Liver (tissue), 9 donors: ENCODE results near the gene GOT2. TPM values are rescaled to one million over a fixed set of nuclear protein-coding genes. Genes with fewer than 3 reads are reported as not detected.

Source experiments
- DNase-seq: peaks from one replicate; pipeline ENCODE4 v3.0.0-alpha.2; 2017; ENCODE audit warnings: low spot score
- H3K27ac ChIP-seq, 2 donors: one replicate each; pipeline ENCODE4 v1.7.0; 2013; ENCODE audit warnings: inconsistent platforms in 2 of 2, low read length in 2 of 2, control low read depth in 1 of 2, low read depth in 1 of 2, mild to moderate bottlenecking in 1 of 2
- H3K27me3 ChIP-seq, 4 donors: one replicate each; pipeline versions ENCODE4 v1.6.1 to v1.7.0; 2013; ENCODE audit warnings: low read length in 3 of 4, inconsistent platforms in 1 of 4, mild to moderate bottlenecking in 1 of 4, moderate library complexity in 1 of 4; ENCODE audit not compliant: control insufficient read depth in 4 of 4, insufficient read depth in 4 of 4
- H3K36me3 ChIP-seq, 4 donors: one replicate each; pipeline versions ENCODE4 v1.6.1 to v1.7.0; 2013; ENCODE audit warnings: low read length in 3 of 4, mild to moderate bottlenecking in 3 of 4, low read depth in 1 of 4, moderate library complexity in 1 of 4; ENCODE audit not compliant: control insufficient read depth in 4 of 4, insufficient read depth in 3 of 4
- H3K4me1 ChIP-seq, 4 donors: one replicate each; pipeline versions ENCODE4 v1.6.1 to v1.7.0; 2013; ENCODE audit warnings: low read length in 3 of 4, mild to moderate bottlenecking in 3 of 4, moderate library complexity in 1 of 4; ENCODE audit not compliant: control insufficient read depth in 4 of 4, insufficient read depth in 4 of 4
- H3K4me3 ChIP-seq, 3 donors: one replicate each; pipeline versions ENCODE4 v1.6.1 to v1.7.0; 2013; ENCODE audit warnings: low read length in 3 of 3, control low read depth in 1 of 3, low read depth in 1 of 3, mild to moderate bottlenecking in 1 of 3
- H3K9ac ChIP-seq, 2 donors: one replicate each; pipeline ENCODE4 v1.7.0; 2013; ENCODE audit warnings: low read length in 2 of 2, mild to moderate bottlenecking in 2 of 2, moderate library complexity in 2 of 2, control low read depth in 1 of 2, low read depth in 1 of 2
- H3K9me3 ChIP-seq, 4 donors: one replicate each; pipeline versions ENCODE4 v1.6.1 to v1.7.0; 2013; ENCODE audit warnings: low read length in 3 of 4; ENCODE audit not compliant: control insufficient read depth in 4 of 4
- EGR1 ChIP-seq, 2 donors: IDR thresholded peaks; 2 replicates each; pipeline ENCODE4 v1.6.1; 2016 to 2018; ENCODE audit warnings: antibody characterized with exemption in 2 of 2, low read depth in 2 of 2
- FOXA1 ChIP-seq: IDR thresholded peaks from 2 replicates; pipeline ENCODE4 v1.6.1; 2016; ENCODE audit warnings: antibody characterized with exemption
- FOXA2 ChIP-seq: IDR thresholded peaks from 2 replicates; pipeline ENCODE4 v1.6.1; 2016; ENCODE audit warnings: antibody characterized with exemption
- GABPA ChIP-seq, 2 donors: IDR thresholded peaks in 1 of 2; conservative IDR thresholded peaks in 1 of 2; 2 replicates each; pipeline ENCODE4 v1.6.1; 2016; ENCODE audit warnings: antibody characterized with exemption in 2 of 2, mild to moderate bottlenecking in 1 of 2, moderate library complexity in 1 of 2
- HNF4A ChIP-seq, 2 donors: conservative IDR thresholded peaks; 2 replicates each; pipeline ENCODE4 v1.6.1; 2016; ENCODE audit warnings: antibody characterized with exemption in 2 of 2, mild to moderate bottlenecking in 2 of 2
- JUND ChIP-seq, 2 donors: IDR thresholded peaks; 2 replicates each; pipeline ENCODE4 v1.6.1; 2016; ENCODE audit warnings: antibody characterized with exemption in 2 of 2
- NR2F2 ChIP-seq: IDR thresholded peaks from 2 replicates; pipeline ENCODE4 v1.6.1; 2016; ENCODE audit warnings: antibody characterized with exemption
- RXRA ChIP-seq, 2 donors: IDR thresholded peaks; 2 replicates each; pipeline ENCODE4 v1.6.1; 2017 to 2018; ENCODE audit warnings: antibody characterized with exemption in 2 of 2, mild to moderate bottlenecking in 1 of 2
- YY1 ChIP-seq: IDR thresholded peaks from 2 replicates; pipeline ENCODE4 v1.6.1; 2016; ENCODE audit warnings: antibody characterized with exemption, mild to moderate bottlenecking
- WGBS: extraction: QIAGEN DNeasy Blood & Tissue Kit; methylation state at CpG from one replicate; pipeline ENCODE4 v1.1.7; 2013; 5-methylcytosine and 5-hydroxymethylcytosine counted together
- polyA plus RNA-seq, 2 donors: library from polyadenylated mRNA; stranded (reverse) in 1 of 2; unstranded in 1 of 2; fragments of 200-250 nt in 1 of 2; fragments of >200 nt in 1 of 2; fragmentation: Nextera tagmentation in 1 of 2; extraction: Ambion mirVana in 1 of 2; gene quantifications; one replicate each; pipeline versions ENCODE4 v1.2.1 to v1.2.3, GENCODE V29; 2013 to 2015
- total RNA-seq, 2 donors: library from RNA; depleted of rRNA; stranded (reverse); fragments of >200 nt; gene quantifications; one replicate each; pipeline ENCODE4 v1.2.3, GENCODE V29; 2014
- TF ChIP-seq, protein P1 (sequence below): IDR thresholded peaks from 2 replicates; pipeline ENCODE4 v1.6.1; 2016; ENCODE audit warnings: antibody characterized with exemption
- TF ChIP-seq, protein P2 (sequence below): fragments of 150-350 bp; IDR thresholded peaks from 2 replicates; pipeline ENCODE4 v1.5.1; 2017; ENCODE audit warnings: improper control_type of control experiment, low read depth, low read length; ENCODE audit not compliant: missing input control
- TF ChIP-seq, protein P3 (sequence below): IDR thresholded peaks from 2 replicates; pipeline ENCODE4 v1.6.1; 2016; ENCODE audit warnings: antibody characterized with exemption
- TF ChIP-seq, protein P4 (sequence below): IDR thresholded peaks from 2 replicates; pipeline ENCODE4 v1.6.1; 2016; ENCODE audit warnings: antibody characterized with exemption, mild to moderate bottlenecking
- TF ChIP-seq, protein P5 (sequence below): IDR thresholded peaks from 2 replicates; pipeline ENCODE4 v1.6.1; 2016; ENCODE audit warnings: antibody characterized with exemption
- donor health status: healthy.
- donor health status: healthy.
- donor health status: healthy.
- donor health status: healthy.
- donor health status: healthy.

The GOT2 gene
- total and polyA plus RNA-seq, 4 donors: 80.2 to 216 (median 136) TPM

DNA sequence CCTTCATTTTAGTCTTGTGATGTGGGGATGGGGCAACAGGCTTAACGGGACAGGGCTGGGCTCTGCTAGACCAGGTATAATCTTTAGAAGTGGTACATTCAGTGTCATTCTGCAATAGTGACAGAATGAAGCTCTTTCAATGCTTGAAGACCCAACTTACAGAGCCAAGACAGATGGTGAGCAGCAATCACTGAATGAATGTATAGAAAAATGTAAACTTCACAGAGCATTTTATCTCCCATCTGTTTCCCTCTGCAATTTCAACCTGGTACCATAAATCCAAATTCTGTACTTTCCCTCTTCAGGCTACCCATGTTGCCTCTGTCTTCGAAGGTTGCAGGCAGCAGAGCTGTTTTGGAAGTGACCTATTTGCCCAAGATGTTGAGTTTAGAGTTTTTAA, 33.5 kb upstream of the GOT2 start:
- H3K9me3 ChIP-seq: no peaks in the 10 kb centered on the region
- H3K27me3 ChIP-seq: no peaks in the 10 kb centered on the region
- H3K27ac ChIP-seq: no peak overlapping the region
- no peak overlapping the region for H3K4me3 ChIP-seq
- no peaks in the 10 kb centered on the region for H3K36me3 ChIP-seq
- DNase-seq: no peak
- H3K4me1 ChIP-seq: no peaks in the 10 kb centered on the region
- WGBS: 89% methylated on average over 2 of the region's 2 CpGs
- no peak overlapping the region for H3K9ac ChIP-seq
- TF ChIP-seq GABPA (IDR thresholded peaks at IDR 0.05 in 1 of 2, conservative IDR thresholded peaks at IDR 0.05 in 1 of 2) (no peak), EGR1 (IDR thresholded peaks at IDR 0.05; ENCODE audit: low read depth in 2 of 2) (no peak), FOXA1 (no peak), HNF4A (conservative IDR thresholded peaks at IDR 0.05) (no peak), FOXA2 (no peak), NR2F2 (no peak), RXRA (IDR thresholded peaks at IDR 0.05) (no peak), JUND (IDR thresholded peaks at IDR 0.05) (no peak)
- TF ChIP-seq, protein P1, sequence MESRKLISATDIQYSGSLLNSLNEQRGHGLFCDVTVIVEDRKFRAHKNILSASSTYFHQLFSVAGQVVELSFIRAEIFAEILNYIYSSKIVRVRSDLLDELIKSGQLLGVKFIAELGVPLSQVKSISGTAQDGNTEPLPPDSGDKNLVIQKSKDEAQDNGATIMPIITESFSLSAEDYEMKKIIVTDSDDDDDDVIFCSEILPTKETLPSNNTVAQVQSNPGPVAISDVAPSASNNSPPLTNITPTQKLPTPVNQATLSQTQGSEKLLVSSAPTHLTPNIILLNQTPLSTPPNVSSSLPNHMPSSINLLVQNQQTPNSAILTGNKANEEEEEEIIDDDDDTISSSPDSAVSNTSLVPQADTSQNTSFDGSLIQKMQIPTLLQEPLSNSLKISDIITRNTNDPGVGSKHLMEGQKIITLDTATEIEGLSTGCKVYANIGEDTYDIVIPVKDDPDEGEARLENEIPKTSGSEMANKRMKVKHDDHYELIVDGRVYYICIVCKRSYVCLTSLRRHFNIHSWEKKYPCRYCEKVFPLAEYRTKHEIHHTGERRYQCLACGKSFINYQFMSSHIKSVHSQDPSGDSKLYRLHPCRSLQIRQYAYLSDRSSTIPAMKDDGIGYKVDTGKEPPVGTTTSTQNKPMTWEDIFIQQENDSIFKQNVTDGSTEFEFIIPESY: no peak
- TF ChIP-seq, protein P2, sequence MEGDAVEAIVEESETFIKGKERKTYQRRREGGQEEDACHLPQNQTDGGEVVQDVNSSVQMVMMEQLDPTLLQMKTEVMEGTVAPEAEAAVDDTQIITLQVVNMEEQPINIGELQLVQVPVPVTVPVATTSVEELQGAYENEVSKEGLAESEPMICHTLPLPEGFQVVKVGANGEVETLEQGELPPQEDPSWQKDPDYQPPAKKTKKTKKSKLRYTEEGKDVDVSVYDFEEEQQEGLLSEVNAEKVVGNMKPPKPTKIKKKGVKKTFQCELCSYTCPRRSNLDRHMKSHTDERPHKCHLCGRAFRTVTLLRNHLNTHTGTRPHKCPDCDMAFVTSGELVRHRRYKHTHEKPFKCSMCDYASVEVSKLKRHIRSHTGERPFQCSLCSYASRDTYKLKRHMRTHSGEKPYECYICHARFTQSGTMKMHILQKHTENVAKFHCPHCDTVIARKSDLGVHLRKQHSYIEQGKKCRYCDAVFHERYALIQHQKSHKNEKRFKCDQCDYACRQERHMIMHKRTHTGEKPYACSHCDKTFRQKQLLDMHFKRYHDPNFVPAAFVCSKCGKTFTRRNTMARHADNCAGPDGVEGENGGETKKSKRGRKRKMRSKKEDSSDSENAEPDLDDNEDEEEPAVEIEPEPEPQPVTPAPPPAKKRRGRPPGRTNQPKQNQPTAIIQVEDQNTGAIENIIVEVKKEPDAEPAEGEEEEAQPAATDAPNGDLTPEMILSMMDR: no peak
- TF ChIP-seq, protein P3, sequence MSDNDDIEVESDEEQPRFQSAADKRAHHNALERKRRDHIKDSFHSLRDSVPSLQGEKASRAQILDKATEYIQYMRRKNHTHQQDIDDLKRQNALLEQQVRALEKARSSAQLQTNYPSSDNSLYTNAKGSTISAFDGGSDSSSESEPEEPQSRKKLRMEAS: no peak
- TF ChIP-seq, protein P4, sequence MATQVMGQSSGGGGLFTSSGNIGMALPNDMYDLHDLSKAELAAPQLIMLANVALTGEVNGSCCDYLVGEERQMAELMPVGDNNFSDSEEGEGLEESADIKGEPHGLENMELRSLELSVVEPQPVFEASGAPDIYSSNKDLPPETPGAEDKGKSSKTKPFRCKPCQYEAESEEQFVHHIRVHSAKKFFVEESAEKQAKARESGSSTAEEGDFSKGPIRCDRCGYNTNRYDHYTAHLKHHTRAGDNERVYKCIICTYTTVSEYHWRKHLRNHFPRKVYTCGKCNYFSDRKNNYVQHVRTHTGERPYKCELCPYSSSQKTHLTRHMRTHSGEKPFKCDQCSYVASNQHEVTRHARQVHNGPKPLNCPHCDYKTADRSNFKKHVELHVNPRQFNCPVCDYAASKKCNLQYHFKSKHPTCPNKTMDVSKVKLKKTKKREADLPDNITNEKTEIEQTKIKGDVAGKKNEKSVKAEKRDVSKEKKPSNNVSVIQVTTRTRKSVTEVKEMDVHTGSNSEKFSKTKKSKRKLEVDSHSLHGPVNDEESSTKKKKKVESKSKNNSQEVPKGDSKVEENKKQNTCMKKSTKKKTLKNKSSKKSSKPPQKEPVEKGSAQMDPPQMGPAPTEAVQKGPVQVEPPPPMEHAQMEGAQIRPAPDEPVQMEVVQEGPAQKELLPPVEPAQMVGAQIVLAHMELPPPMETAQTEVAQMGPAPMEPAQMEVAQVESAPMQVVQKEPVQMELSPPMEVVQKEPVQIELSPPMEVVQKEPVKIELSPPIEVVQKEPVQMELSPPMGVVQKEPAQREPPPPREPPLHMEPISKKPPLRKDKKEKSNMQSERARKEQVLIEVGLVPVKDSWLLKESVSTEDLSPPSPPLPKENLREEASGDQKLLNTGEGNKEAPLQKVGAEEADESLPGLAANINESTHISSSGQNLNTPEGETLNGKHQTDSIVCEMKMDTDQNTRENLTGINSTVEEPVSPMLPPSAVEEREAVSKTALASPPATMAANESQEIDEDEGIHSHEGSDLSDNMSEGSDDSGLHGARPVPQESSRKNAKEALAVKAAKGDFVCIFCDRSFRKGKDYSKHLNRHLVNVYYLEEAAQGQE: no peak

DNA sequence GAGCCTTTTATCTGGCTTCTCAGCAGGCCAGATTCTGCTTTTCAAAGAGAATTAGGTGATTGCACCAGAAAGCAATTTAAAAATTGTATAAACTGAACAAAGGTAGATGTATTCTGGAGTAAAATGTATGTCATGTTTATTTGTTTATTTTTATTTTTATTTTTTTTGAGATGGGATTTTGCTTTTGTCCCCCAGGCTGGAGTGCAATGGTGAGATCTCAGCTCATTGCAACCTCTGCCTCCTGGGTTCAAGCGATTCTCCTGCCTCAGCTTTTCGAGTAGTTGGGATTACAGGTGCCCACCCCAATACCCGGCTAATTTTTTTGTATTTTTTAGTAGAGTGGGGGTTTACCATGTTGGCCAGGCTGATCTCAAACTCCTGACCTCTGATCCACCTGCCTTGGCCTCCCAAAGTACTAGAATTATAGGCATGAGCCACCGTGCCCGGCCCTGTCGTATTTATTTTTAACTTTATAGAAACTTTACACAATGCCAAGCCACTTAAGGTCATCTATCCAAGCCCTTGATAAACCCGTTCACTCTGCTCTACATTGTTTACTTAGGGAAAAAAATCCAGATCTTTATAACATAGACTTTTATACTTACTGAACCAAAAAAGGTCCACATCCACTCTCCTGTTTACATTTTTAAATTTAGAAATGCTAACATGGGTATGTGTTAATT, 22.7 kb upstream of the GOT2 start:
- no peak overlapping the region for H3K9ac ChIP-seq
- TF ChIP-seq JUND (IDR thresholded peaks at IDR 0.05) (no peak), NR2F2 (no peak), GABPA (IDR thresholded peaks at IDR 0.05 in 1 of 2, conservative IDR thresholded peaks at IDR 0.05 in 1 of 2) (no peak), YY1 (no peak)
- TF ChIP-seq, protein P5, sequence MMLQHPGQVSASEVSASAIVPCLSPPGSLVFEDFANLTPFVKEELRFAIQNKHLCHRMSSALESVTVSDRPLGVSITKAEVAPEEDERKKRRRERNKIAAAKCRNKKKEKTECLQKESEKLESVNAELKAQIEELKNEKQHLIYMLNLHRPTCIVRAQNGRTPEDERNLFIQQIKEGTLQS: peak; percentile 5
- WGBS: 23% methylated on average over 7 of the region's 7 CpGs

More for the DNA sequence above, 22.7 kb upstream of the GOT2 start:
- H3K4me3 ChIP-seq: no peak overlapping the region
- H3K27ac ChIP-seq: no peak overlapping the region
- no peak for DNase-seq
- H3K27me3 ChIP-seq: no peaks in the 10 kb centered on the region
- H3K9me3 ChIP-seq: no peaks in the 10 kb centered on the region
- H3K4me1 ChIP-seq: peaks cover 0 to 8% (median 3%) of the 10 kb centered on the region in 4 donors
- H3K36me3 ChIP-seq: no peaks in the 10 kb centered on the region
